Hepatocyte (in vitro differentiated cells): ENCODE measurements around the gene CDK5R1. TPM values are rescaled to one million over a fixed set of nuclear protein-coding genes. Genes with fewer than 3 reads are reported as not detected.

ENCODE experiments used
- DNase-seq: peaks from one replicate; pipeline ENCODE4 v3.0.0-alpha.2; 2016; ENCODE audit warnings: low spot score
- H2AFZ ChIP-seq: fragments of 200-600 bp; sonication (generic); 2 replicates; pipeline ENCODE4 v1.6.0; 2016; ENCODE audit warnings: antibody characterized with exemption, mild to moderate bottlenecking
- H3K27ac ChIP-seq: fragments of 200-600 bp; sonication (generic); 2 replicates; pipeline ENCODE4 v1.5.1; 2016; ENCODE audit warnings: mild to moderate bottlenecking
- H3K27me3 ChIP-seq: fragments of 200-600 bp; sonication (generic); 2 replicates; pipeline ENCODE4 v1.6.1; 2016
- H3K36me3 ChIP-seq: fragments of 200-600 bp; sonication (generic); replicated peaks from 2 replicates; pipeline ENCODE4 v1.5.1; 2016; ENCODE audit warnings: low read depth; ENCODE audit not compliant: insufficient read depth
- H3K4me1 ChIP-seq: fragments of 200-600 bp; sonication (generic); 2 replicates; pipeline ENCODE4 v1.5.1; 2016; ENCODE audit warnings: mild to moderate bottlenecking, moderate library complexity; ENCODE audit not compliant: insufficient read depth
- H3K4me2 ChIP-seq: fragments of 200-600 bp; sonication (generic); 2 replicates; pipeline ENCODE4 v1.6.0; 2016
- H3K4me3 ChIP-seq: fragments of 200-600 bp; sonication (generic); 2 replicates; pipeline ENCODE4 v1.5.1; 2016; ENCODE audit warnings: mild to moderate bottlenecking
- H3K79me2 ChIP-seq: fragments of 200-600 bp; sonication (generic); 2 replicates; pipeline ENCODE4 v1.6.0; 2017; ENCODE audit warnings: mild to moderate bottlenecking
- H3K9me2 ChIP-seq: fragments of 200-600 bp; sonication (generic); replicated peaks from 2 replicates; pipeline ENCODE4 v1.6.0; 2017; ENCODE audit warnings: mild to moderate bottlenecking; ENCODE audit not compliant: insufficient read depth
- H3K9me3 ChIP-seq: fragments of 200-600 bp; sonication (generic); 2 replicates; pipeline ENCODE4 v1.5.1; 2016; ENCODE audit warnings: low read depth, mild to moderate bottlenecking
- H4K20me1 ChIP-seq: fragments of 200-600 bp; sonication (generic); 2 replicates; pipeline ENCODE4 v1.6.0; 2016; ENCODE audit warnings: mild to moderate bottlenecking; ENCODE audit not compliant: insufficient read depth, poor library complexity, severe bottlenecking
- EZH2 ChIP-seq: fragments of 200-600 bp; sonication (generic); IDR thresholded peaks from 2 replicates; pipeline ENCODE4 v1.6.1; 2016; ENCODE audit warnings: antibody characterized with exemption, mild to moderate bottlenecking, borderline replicate concordance
- EZH2phosphoT487 ChIP-seq: fragments of 200-600 bp; sonication (generic); IDR thresholded peaks from one replicate; pipeline ENCODE4 v1.6.1; 2018; ENCODE audit warnings: antibody characterized with exemption, mild to moderate bottlenecking, low read depth, moderate library complexity; ENCODE audit not compliant: unreplicated experiment, severe bottlenecking
- WGBS: methylation state at CpG from one replicate; pipeline ENCODE4 v1.1.6; 2016; ENCODE audit warnings: low lambda C conversion rate; ENCODE audit errors: missing lambda C conversion rate; 5-methylcytosine and 5-hydroxymethylcytosine counted together
- polyA plus RNA-seq: library from polyadenylated mRNA; unstranded; fragments of >200 nt; fragmentation: Nextera tagmentation; extraction: Ambion mirVana; gene quantifications from 2 replicates; pipeline ENCODE4 v1.2.1, GENCODE V29; 2016
- total RNA-seq: library from RNA; depleted of rRNA; stranded (reverse); fragments of >200 nt; gene quantifications from 2 replicates; pipeline ENCODE4 v1.2.3, GENCODE V29; 2014
- TF ChIP-seq, protein P1 (sequence below): fragments of 200-600 bp; sonication (generic); IDR thresholded peaks from 2 replicates; pipeline ENCODE4 v1.5.1; 2016; ENCODE audit warnings: antibody characterized with exemption, mild to moderate bottlenecking; ENCODE audit not compliant: poor library complexity

CDK5R1 gene
- total and polyA plus RNA-seq, 2 experiments from 2014 or later = 0.80 to 1.1 TPM

DNA sequence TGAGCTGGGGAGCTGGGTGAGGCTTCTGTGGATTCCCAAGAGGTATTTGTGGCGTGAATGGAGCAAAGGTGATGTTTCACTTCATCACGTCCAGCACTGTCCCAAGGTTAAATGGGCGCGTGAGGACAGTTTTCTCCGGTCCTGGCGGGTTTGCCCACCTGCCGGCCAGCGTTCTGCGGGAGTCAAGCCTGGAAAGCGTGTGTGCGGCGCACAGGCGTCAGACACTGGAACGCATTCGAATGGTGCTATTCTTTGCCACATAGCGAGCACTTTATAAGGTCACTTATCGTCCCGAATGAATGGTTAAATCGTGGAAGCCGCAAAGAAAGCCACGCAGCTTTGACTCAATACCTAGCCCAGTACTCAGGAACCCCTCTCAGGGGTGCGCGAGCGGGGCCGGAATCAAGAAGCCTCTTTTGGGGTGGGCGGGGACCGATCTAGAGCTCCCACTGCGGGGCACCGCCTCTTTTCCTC is 42.9 kb upstream of the CDK5R1 start:
- WGBS = 11% methylated on average over 29 of the region's 29 CpGs
- no peaks in the 10 kb centered on the region for H3K27me3 ChIP-seq
- no peak for TF ChIP-seq EZH2phosphoT487
- TF ChIP-seq, protein P1, sequence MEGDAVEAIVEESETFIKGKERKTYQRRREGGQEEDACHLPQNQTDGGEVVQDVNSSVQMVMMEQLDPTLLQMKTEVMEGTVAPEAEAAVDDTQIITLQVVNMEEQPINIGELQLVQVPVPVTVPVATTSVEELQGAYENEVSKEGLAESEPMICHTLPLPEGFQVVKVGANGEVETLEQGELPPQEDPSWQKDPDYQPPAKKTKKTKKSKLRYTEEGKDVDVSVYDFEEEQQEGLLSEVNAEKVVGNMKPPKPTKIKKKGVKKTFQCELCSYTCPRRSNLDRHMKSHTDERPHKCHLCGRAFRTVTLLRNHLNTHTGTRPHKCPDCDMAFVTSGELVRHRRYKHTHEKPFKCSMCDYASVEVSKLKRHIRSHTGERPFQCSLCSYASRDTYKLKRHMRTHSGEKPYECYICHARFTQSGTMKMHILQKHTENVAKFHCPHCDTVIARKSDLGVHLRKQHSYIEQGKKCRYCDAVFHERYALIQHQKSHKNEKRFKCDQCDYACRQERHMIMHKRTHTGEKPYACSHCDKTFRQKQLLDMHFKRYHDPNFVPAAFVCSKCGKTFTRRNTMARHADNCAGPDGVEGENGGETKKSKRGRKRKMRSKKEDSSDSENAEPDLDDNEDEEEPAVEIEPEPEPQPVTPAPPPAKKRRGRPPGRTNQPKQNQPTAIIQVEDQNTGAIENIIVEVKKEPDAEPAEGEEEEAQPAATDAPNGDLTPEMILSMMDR = peak; percentile 97
- H3K4me3 ChIP-seq = peak overlapping the region; percentile 55
- H2AFZ ChIP-seq = peak overlapping the region; percentile 85
- H3K4me1 ChIP-seq = peaks cover 13% of the 10 kb centered on the region
- no peaks in the 10 kb centered on the region for H3K9me2 ChIP-seq
- peaks cover 44% of the 10 kb centered on the region for H3K79me2 ChIP-seq
- peak overlapping the region; percentile 86 for H3K4me2 ChIP-seq
- H3K36me3 ChIP-seq = no peaks in the 10 kb centered on the region
- DNase-seq = peak; percentile 29
- no peaks in the 10 kb centered on the region for H3K9me3 ChIP-seq
- H3K27ac ChIP-seq = no peak overlapping the region
- peaks cover 12% of the 10 kb centered on the region for H4K20me1 ChIP-seq

DNA sequence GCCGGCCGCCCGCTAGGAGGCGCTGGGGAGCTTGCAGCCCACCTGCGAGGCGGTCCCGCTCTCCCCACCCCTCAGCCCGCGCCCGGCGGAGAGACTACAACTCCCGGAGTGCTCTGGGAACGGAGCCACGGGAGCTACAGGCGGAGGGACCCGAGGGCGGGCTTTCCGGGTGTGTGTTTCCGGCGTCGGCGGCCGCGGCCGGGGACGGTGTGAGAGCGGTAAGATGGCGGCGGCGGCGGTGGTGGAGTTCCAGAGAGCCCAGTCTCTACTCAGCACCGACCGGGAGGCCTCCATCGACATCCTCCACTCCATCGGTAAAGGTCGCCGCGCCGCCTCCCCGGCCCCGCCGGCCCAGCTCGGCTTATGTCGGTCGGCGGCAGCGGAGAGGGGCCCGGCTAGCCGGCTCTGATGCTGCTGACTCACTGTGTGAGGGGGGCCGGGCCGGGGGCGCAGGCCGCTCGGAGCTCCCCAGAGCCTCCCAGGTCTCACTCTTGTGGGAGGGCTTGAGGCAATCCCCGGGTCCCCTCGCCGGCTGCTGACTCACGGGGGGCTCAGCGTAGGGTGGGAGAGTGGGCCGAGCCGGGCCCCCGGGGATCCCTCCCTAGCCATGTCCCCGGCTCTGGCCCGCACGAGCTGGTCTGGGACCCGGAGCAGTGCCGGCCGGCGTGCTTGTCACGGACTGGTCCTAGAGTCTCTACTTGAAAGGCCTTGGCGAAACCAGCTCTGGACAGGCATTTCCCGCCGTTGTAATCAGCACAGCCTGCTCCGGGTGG is 42.3 kb upstream of the CDK5R1 start, which contains the start of gene PSMD11:
Gene PSMD11 (plus strand): TSS at position 210 of the 773 bp plus-strand sequence. CDS start 14 bp downstream, at position 224.
- Histone ChIP-seq H3K4me2 (peak within 1 kb of the TSS; percentile 86), H3K9me2 (no peaks in the 10 kb centered on the region), H4K20me1 (peaks cover 12% of the 10 kb centered on the region), H3K27me3 (no peaks in the 10 kb centered on the region), H2AFZ (peak within 1 kb of the TSS; percentile 85), H3K4me1 (peaks cover 13% of the 10 kb centered on the region), H3K36me3 (no peaks in the 10 kb centered on the region), H3K4me3 (peak within 1 kb of the TSS; percentile 70), H3K9me3 (no peaks in the 10 kb centered on the region), H3K27ac (peak within 1 kb of the TSS; percentile 90), H3K79me2 (peaks cover 50% of the 10 kb centered on the region)
- DNase-seq = peak; percentile 99
- WGBS = 1% methylated on average over 52 of the region's 74 CpGs
- TF ChIP-seq EZH2 (no peak), EZH2phosphoT487 (no peak)
- TF ChIP-seq, protein P1 = no peak

DNA sequence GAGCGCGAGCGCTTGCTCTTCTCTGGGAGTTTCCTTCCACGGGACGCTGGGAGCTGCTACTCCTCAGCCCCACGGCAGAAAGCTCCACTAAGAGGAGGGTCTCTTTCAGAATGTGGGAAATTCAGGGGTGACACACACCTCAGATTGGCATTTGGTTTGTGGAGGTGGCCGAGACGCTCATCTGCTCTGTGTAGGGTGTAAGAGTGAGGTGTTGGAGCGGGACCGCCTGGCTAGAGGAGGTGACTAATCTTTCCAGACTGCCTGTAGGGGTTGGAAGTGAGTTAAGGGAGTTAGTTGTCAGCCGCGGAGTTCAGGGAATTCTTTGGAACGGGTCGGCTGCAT is 41.7 kb upstream of the CDK5R1 start:
- Histone ChIP-seq H2AFZ (peak overlapping the region; percentile 77), H4K20me1 (peaks cover 12% of the 10 kb centered on the region), H3K4me2 (peak overlapping the region; percentile 86), H3K36me3 (no peaks in the 10 kb centered on the region), H3K4me3 (peak overlapping the region; percentile 70), H3K79me2 (peaks cover 56% of the 10 kb centered on the region), H3K27ac (peak overlapping the region; percentile 90), H3K27me3 (no peaks in the 10 kb centered on the region), H3K9me3 (no peaks in the 10 kb centered on the region), H3K9me2 (no peaks in the 10 kb centered on the region), H3K4me1 (peaks cover 13% of the 10 kb centered on the region)
- WGBS = under 1% methylated on average over 14 of the region's 14 CpGs
- TF ChIP-seq, protein P1 = no peak
- TF ChIP-seq EZH2 = no peak
- TF ChIP-seq EZH2phosphoT487 = no peak
- DNase-seq = peak; percentile 70
